HG03432 (cell line): ENCODE data around the gene NSDHL.
A peak's percentile ranks its signal among the peaks of the same experiment; 100 is the strongest.
"Not testable (repeated sequence)": the region's sequence is repeated elsewhere in the genome, so short reads cannot be mapped to it uniquely, and the experiment has no call there.

Source experiments
- ATAC-seq: cut with Tn5 transposase; IDR thresholded peaks from one replicate; pipeline ENCODE4 v1.9.1; 2021; ENCODE audit warnings: mild to moderate bottlenecking, moderate library complexity; ENCODE audit not compliant: unreplicated experiment

Gene NSDHL

DNA sequence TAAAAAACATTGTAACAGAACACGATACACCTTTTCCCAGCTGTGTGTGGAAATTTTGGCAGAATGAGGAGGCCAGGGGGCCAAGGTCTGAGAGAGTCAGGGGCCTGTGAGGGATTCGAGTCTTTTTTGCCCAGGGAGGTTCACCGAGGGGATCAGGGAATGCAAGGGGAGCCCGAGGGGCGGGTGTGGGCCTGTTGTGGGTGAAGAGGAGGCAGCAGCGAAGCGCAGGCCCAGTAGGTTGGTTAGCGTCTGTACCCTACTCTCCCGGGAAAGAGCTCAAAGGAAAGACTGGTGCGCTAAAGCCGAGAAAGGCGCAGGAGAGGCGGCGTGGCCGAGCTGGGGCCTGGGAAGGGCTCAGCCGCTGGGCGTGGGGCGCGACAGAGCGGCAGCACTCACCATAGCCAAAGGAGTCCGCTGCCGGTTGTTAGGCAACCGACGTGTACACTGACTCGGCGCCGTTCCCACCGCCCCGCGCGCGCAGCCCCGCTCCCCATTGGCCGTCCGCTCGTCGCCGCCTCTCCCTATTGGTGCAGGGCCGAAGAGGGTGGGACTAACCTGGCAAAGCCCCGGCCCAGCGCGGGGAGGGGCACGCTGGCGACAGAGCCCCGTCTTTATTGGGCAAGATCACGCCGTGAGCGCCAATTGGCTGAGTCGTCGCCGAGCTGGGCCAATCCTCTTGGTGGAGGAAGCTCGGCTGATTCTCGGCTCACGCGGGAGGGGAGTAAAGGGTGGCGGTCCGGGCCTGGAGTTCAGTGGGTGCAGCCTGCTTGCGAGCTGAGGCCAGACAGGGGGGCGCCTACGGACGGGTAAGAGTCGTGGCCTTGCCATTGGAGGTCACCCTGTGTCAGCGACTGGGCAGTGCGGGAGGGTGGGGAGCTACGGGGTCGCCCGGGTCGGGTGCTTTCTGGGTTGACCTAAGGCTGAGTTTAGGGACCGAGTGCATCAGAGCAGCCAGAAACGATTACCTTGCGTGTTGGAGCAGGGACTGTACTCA, at the start of gene NSDHL, which contains the start of gene CETN2:
Gene NSDHL (plus strand): TSS at position 752 of the 994 bp plus-strand sequence. CDS start 15,262 bp downstream, outside the sequence.
Gene CETN2 (minus strand): TSS at position 446 of the 994 bp plus-strand sequence. CDS start 47 bp downstream, at position 399.
- peak; percentile 99 for ATAC-seq

DNA sequence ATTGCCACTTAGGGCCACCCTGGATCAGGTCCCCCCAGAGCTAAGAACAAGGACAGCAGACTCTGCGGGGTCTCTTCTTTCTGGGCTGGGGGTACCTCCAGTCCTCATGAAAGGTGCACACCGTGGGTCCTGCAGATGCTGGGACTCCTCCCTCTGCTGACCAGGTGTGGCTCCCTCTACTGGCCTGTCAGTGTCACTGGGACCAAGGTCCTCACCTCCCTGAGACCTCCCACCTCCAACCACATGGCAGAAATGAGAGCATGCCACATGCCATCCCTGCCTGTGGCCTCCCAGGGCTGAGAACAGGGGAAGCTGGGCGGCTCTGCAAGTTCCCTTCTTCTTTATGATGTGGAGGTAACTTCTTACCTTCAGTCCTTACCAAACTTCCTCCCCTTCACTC, 43.8 kb upstream of the NSDHL start:
- peak; percentile 88 for ATAC-seq

DNA sequence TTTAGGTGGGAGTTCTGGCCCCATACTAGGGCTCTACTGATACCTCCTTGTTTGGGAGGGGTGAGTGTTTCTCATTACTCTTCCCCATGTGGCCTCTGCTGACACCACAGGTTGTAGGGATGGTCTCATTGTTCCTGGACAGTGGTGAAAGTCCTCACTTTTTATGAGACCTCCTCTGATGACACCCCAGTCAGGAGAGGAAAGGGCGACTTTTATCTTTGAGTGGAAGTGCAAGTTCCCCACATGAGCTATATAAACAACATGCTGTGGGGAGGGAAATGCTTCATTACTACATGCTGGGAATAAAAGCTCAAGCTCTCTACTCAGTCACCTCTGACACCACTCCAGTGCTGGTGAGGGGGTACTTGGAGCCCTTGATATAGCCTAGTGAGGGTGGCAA, 31.9 kb upstream of the NSDHL start:
- ATAC-seq: no peak

DNA sequence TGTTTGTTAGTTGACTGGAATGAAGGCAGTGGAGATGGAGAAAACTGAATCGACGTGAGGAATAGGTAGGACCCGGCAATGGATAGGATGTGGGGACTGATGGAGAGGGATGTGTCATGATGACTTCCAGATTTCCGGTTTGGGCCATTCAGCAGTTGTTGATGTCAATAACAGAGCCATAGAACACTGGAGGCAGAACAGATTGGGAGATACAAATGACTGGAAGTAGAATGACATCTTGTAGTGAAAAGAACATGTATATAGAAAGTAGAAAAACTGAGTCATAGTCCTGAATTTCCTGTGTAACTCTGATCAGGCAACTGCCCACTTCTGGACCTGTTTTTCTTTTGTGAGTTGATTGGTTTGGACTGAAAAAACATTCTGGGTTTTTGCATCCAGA, 24.8 kb upstream of the NSDHL start:
- no peak for ATAC-seq

DNA sequence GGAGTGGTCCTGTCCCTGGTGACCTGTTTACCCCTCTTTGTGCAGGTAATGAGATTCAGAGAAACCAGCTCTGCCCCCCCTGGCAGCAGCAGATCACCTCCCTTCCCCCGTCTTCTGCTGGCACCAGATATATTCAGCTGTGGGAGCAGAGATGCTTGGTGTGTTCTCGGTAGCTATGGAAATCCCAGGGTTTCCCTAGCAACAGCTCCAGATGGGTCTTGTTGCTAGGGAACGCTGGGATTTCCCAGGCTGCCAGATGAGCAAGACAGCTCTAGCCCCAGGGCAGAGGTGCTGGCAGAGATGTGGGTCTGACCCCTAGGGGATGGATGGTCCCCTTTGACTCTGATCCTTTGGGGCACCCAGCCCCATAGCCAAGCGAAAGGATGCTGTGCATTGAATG, 20.5 kb upstream of the NSDHL start:
- ATAC-seq: no peak

DNA sequence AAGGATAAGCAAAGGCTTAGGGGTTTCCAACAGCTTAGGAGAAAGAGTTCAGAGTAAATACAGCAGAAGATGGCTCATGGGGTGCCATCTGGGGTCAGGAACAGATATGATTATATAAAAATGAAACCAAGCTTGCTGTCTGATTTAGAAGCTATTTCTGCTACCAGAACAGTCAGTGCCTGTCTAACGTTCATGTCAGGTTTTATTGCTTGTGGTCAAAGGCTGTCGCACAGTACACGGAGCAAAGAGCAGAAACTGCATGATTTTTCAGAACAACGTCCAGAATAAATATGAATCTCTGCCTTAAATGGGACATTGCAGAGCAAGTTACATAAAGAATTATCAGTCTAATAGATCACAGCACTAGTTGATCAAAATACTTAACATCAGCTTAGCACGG, 17.7 kb upstream of the NSDHL start:
- no peak for ATAC-seq

DNA sequence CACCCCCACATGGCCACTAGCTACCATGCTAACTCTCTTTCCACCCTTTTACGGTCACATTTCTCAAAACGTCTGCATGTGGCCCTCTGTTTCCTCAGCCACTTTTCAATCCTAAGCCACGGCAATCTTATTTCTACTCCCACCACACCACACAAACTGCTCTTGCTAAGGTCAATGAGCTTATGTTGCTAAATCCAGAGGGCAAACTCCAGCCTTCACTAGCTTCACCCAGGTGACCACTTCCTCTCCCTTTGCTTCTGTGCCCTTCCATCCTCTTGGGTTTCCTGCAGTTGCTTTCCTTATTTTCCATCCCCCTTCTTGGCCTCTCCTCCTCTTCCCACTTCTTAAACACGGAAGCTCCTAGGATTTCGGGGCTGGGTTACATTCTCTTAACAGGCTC, 16.8 kb upstream of the NSDHL start:
- no peak for ATAC-seq

DNA sequence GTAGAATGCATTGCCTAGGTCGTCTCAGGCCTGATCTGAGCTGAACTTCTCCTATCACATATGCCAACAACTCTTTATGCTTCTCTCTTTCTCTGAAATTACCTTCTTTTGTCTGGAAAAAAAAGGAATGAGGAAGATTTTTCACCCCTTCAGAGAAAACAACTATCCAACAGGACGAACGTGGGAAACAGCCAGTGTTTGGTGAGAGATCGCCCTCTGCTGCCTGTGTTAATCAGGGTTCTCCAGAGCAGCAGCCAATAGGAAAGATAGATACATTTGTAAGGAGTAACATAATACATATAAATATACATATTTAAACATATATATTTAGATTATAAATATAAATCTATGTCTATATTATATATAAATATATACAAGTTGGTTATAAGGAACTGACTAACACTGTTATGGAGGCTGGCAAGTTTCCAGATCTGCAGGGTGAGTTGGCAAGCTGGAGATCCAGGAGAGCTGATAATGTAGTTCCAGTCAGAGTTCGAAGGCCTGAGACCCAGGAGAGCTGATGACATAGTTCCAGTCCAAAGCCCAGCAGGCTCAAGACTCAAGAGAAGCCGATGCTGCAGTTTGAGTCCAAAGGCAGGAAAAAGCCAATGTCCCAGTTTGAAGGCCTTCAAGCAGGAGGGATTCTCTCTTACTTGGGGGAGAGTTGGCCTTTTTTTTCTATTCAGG, 13.6 kb upstream of the NSDHL start:
- ATAC-seq: no peak

DNA sequence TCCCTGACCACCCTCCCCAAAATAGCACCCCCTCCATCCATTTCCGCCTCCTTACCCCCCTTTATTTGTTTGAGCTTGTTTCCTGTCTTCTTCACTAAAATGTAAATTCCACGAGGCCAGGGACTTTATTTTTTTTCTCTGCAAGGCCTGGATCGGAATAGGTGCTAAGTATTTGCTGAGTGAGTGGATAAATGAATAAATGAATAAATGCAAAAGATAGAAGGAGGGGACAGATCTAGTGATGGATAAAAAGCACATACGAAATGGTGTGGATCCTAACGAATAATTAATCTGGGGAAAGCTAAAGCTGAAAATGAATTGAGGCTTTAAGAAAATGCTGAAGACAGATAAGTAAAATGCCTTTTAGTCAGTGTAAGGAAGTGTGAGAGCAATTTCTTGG, 12.5 kb upstream of the NSDHL start:
- ATAC-seq: no peak

DNA sequence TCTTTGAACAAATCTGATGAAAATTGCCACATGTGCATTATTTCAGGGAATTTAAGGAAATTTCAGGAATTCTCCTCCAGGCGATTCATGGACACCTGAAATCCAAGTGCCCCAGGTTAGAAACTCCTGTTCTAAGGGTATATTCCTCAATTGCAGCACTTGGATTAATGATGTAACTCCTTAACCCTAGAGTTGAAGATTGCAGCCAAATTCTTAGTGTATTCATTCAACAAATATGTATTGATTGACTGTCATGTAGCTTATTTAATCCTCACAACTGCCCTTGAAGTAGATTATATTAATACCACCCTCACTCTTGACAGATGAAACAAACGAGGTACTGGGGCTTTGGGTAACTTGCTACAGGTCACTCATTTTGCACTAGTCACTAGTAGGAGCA, 11.6 kb upstream of the NSDHL start:
- ATAC-seq: no peak

DNA sequence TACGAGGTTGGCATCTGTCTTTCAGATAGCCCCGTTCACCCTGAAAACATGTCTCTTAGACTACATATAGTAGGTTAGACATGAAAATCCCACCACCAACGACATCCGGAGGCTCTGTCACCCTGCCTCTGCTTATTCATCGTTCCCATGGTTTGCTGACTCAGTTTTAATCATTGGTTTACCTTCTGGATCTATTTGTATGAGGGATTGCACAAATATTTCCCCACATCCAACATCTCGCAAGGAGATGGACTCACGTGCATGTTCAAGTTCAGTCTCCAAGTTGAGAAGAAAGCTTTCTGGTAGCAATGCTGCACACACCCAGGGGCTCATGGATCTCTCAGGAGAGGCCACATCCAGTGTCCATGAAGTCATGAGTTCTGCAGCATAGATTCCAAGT, 11.1 kb upstream of the NSDHL start:
- ATAC-seq: no peak

DNA sequence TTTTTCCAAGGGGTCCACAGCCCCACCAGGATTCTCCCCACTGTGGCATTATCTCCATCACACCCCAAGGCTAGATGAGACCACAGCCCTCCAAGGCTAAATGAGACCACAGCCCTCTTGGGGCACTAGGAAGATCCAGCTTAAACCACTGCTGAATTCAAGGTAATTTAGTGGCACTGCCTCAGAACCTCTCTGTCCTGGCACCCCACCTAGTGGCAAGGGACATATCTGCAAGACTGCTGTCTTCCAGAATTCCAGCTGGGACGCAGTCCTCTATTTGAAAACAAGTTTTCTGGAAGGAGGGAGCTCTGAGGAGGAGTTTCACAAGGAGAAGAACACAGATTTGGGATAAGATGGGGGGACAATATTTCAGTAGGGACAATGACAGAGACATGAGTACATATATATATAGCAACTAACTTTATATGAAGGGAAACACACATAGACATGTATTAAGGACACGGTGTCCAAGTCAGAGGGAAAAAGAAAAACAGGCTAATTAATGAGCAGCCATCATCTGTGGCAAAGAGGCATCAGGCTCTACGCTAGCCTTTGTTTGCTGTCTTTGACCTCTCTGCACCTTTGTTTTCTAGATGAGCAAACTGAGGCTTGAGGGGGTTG, 9.6 kb upstream of the NSDHL start:
- ATAC-seq: no peak

DNA sequence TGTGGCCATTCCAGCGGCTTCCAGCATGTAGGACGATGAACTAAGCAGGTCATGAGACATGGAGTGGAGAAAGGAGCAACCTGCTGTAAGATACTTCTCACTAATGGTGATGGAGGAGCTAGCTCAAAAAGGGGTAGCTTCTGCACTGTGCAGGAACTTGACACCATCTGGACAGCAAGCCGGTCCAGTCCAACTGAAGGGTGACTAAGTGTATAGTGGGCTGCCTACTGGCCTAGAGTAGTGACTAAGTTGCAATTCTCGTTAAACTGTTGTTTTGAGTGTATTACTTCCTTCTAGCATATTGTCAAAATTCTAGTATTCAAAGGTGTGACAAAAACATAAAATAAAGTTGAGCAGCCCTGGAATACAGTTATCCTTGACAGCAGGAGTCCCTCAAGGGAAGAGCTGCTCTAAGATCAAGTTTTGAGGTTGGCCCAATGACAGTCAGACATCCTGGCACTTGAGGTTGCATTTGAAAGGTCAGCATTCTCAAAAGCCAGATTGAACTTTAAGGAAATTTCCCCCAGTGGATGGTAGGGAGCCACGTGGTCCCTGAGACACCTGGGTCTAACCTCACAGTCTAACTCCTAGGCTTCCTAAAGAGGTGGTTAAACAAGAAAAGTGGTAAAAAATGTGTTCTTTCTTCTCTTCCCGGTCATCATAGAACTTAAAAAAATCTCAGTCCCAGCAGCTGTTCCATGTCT, 8.3 kb upstream of the NSDHL start:
- no peak for ATAC-seq

DNA sequence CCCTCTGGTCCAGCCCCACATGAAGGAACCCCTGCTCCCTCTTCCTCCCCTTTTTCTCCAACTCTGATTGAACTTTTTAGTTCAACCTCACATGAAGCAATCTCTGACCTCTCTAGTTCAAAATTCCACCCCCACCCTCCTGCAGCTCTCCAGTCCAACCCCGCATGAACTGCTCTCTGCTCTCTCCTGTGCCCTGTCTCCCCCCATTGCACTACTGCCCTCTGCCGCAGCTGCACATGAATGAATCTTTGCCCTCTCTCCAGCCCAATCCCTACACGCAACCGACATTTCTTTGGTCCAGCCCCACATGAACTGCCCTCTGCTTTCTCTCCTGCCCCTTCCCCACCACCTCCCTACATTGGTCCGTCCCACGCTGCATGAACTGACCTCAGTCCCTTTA, 7.2 kb upstream of the NSDHL start:
- ATAC-seq: no peak

DNA sequence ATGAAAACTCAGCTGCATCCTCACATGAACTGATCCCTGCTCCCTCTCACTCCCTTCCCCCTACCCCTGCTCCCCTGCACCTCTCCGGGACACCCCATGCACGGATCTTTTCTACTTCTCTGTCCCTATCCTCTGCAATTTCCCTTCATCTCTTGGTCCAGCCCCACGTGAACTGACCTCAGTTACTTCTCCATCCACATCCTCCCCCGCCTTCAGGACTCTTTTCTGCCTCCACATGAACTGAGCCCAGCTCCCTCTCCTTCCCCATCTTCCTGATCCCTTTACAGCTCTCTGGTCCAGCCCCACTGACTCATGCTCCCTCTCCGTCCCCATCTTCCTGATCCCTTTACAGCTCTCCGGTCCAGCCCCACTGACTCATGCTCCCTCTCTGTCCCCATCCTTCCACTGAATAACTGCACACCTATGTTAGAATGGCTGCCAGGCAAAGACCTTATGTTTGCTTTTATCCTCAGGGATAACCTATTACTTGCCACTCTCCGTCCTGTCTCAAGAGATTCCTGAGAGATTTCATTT, 6.0 kb upstream of the NSDHL start:
- ATAC-seq: no peak

DNA sequence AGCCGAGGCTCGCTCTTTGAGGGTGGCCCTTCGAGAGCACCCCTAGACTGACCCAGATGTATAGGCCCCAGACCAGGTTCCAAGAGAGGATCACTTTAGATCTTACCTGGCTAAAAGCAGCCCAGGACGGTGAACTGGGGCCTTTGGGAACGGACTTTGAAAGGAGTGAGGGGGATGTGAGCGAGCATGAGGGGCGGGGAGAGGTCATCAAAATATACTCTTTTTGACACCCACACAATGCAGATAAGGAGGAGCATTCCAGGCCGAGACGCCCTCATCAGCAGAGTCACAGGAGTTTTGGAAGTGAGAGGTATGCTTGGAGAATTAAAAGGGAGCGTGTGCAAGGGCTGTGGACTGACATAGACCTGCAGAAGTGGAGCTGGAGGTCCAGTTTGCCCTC, 528 bp downstream of the NSDHL start:
- no peak for ATAC-seq

DNA sequence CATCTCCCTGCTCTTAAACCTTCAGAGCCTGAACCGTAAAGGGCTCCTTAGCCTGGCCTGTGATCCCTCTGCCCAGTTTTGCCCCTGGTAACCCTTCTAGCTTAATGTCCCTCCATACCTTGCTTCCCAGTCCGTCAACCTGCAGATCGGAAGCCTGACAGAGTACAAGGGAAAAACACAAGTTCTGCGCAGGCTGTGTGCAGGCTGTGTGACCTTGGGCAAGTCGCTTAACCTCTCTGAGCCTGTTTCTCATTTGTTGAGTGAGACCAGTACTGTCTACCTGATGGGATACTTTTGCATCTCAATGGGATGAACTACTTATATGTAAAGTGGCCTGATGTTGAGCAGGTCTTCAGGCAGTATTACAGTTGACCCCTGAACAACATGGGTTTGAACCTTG, 1.7 kb downstream of the NSDHL start:
- no peak for ATAC-seq

DNA sequence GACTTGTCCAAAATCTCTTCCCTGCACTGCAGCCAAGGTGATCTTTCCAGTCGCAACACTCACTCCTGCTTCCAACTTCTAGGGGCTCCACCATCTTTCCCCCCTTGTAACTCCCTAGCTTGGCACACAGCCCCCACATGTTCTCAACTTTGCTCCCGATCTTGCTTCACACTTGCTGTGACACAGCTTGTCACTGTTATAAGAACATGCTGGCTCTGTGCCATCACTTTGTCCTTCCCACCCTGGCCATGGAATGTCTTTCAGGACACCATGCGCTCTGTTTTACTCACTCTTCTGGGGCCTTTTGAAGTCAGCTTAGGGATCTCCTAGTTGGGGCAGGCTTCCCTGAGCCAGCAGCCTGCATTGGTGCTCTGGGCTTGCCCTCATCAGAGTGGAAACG, 2.5 kb downstream of the NSDHL start:
- no peak for ATAC-seq

DNA sequence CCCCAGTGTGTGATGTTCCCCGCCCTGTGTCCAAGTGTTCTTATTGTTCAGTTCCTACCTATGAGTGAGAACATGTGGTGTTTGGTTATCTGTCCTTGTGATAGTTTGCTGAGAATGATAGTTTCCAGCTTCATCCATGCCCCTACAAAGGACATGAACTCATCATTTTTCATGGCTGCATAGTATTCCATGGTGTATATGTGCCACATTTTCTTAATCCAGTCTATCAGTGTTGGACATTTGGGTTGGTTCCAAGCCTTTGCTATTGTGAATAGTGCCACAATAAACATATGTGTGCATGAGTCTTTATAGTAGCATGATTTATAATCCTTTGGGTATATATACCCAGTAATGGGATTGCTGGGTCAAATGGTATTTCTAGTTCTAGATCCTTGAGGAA, 4.6 kb downstream of the NSDHL start:
- not testable (repeated sequence) for ATAC-seq

DNA sequence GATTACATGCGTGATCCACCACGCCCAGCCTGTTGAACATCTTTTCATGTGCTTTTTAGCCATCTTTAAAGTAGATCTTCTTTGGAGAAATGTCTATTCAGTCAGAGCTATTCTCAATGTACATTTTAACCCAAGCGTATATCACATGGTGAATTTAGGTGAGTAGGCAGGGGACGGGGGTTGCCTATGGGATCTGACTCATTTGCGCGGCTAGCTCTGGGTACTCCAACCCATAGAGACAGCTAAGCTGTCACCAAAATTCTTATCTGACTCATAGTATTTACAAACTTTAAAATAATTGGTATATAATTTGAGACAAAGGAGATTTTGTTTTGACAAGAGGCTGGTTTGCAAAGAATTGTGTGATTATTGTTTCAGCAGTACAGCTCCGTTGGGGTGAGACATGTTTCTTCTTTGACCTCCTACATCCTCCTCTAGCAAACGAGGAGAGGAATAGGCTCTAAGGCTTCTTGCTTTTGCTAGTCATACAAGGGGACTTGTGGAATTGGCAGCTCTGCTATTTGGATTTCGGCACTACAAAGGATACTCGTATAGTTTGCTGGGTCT, 12.0 kb downstream of the NSDHL start:
- ATAC-seq: no peak
